ENCODE data around the gene IGFALS. TPM values are rescaled to one million over a fixed set of nuclear protein-coding genes. Genes with fewer than 3 reads are reported as not detected.

IGFALS gene
- total RNA-seq (1 to 10 TPM in 2 of 7 donors, under 1 TPM in 5; 0.20 to 1.8 (median 0.47) TPM), polyA plus RNA-seq (under 1 TPM in 1 of 2 donors, not detected in 1; 0.63 TPM)
- long read RNA-seq, donor 1: 0 reads
- long read RNA-seq, donor 2: 0 reads
- long read RNA-seq, donor 3: 0 reads

GRCh38 chr16:1793578-1794220 is at the start of gene IGFALS:
TSS of gene IGFALS (minus strand) at chr16:1793705. CDS start at chr16:1793652, 53 bp downstream.
- no peaks in the 10 kb centered on the region for H3K9me3 ChIP-seq
- no peak within 1 kb of the TSS for H3K27ac ChIP-seq
- peak in 2 of 5 donors; percentile 17 to 23 for DNase-seq
- H3K36me3 ChIP-seq: no peaks in the 10 kb centered on the region
- H3K27me3 ChIP-seq: no peaks in the 10 kb centered on the region
- intact Hi-C loops (cut with DNase I): no loop called here
- TF ChIP-seq POLR2A (IDR thresholded peaks at IDR 0.05) (no peak), CTCF (IDR thresholded peaks at IDR 0.05) (no peak), EP300 (IDR thresholded peaks at IDR 0.05) (no peak)
- no peak within 1 kb of the TSS for H3K4me3 ChIP-seq
- WGBS, 3 donors: 26 to 43% (median 33%) methylated on average over 22 to 28 of the region's 28 CpGs
- no peaks in the 10 kb centered on the region for H3K4me1 ChIP-seq (ENCODE audit: insufficient read depth)

- no peaks in the 10 kb centered on the region for H3K36me3 ChIP-seq
- WGBS, 3 donors: 54 to 67% (median 63%) methylated on average over 9 of the region's 9 CpGs
- no peak for DNase-seq
- H3K9me3 ChIP-seq: no peaks in the 10 kb centered on the region
- H3K27me3 ChIP-seq: no peaks in the 10 kb centered on the region
- H3K4me3 ChIP-seq: no peak overlapping the region
- intact Hi-C loops (cut with DNase I): no loop called here
- TF ChIP-seq POLR2A (IDR thresholded peaks at IDR 0.05) (no peak), CTCF (IDR thresholded peaks at IDR 0.05) (no peak), EP300 (IDR thresholded peaks at IDR 0.05) (no peak)
- H3K27ac ChIP-seq: no peak overlapping the region
- H3K4me1 ChIP-seq (ENCODE audit: insufficient read depth): no peaks in the 10 kb centered on the region
Measured at GRCh38 chr16:1839554-1839953, 46.0 kb upstream of the IGFALS start.

- H3K4me3 ChIP-seq: no peak overlapping the region
- no peak overlapping the region for H3K27ac ChIP-seq
- intact Hi-C loops (cut with DNase I): no loop called here
- no peak for TF ChIP-seq POLR2A (IDR thresholded peaks at IDR 0.05)
- no peak for TF ChIP-seq CTCF (IDR thresholded peaks at IDR 0.05)
- no peak for TF ChIP-seq EP300 (IDR thresholded peaks at IDR 0.05)
- H3K4me1 ChIP-seq (ENCODE audit: insufficient read depth): no peaks in the 10 kb centered on the region
- H3K36me3 ChIP-seq: no peaks in the 10 kb centered on the region
- no peaks in the 10 kb centered on the region for H3K9me3 ChIP-seq
- H3K27me3 ChIP-seq: no peaks in the 10 kb centered on the region
- 74 to 85% (median 74%) methylated on average over 5 of the region's 5 CpGs for WGBS, 3 donors
- DNase-seq: no peak
Measured at GRCh38 chr16:1834096-1834495, 40.6 kb upstream of the IGFALS start.

GRCh38 chr16:1832838-1833454 is 39.4 kb upstream of the IGFALS start:
- Histone ChIP-seq H3K9me3 (no peaks in the 10 kb centered on the region), H3K27me3 (no peaks in the 10 kb centered on the region), H3K4me1 (ENCODE audit: insufficient read depth) (peaks cover 2% of the 10 kb centered on the region), H3K4me3 (no peak overlapping the region), H3K36me3 (no peaks in the 10 kb centered on the region), H3K27ac (no peak overlapping the region)
- WGBS, 3 donors: 66 to 82% (median 76%) methylated on average over 9 of the region's 9 CpGs
- intact Hi-C loops (cut with DNase I): no loop called here
- no peak for TF ChIP-seq CTCF (IDR thresholded peaks at IDR 0.05)
- no peak for TF ChIP-seq EP300 (IDR thresholded peaks at IDR 0.05)
- TF ChIP-seq POLR2A (IDR thresholded peaks at IDR 0.05): no peak
- no peak for DNase-seq

Measured in ovary (tissue), 10 donors.